Mesenchymal stem cell (in vitro differentiated cells and primary cell): ENCODE measurements around the gene ZNF236.

Experiments used
- DNase-seq: peaks from one replicate; pipeline ENCODE4 v3.0.0-alpha.2; 2013
- H2AFZ ChIP-seq: one replicate; pipeline ENCODE4 v1.6.1; 2013; ENCODE audit warnings: low read depth, mild to moderate bottlenecking, control low read depth, inconsistent platforms, low read length, moderate library complexity
- H2AK5ac ChIP-seq: 2 replicates; pipeline ENCODE4 v1.6.1; 2013; ENCODE audit warnings: low read length, moderate library complexity, mild to moderate bottlenecking, inconsistent platforms; ENCODE audit not compliant: severe bottlenecking
- H2BK120ac ChIP-seq: one replicate; pipeline ENCODE4 v1.6.1; 2013; ENCODE audit warnings: low read depth, mild to moderate bottlenecking, inconsistent platforms, low read length, moderate library complexity
- H2BK12ac ChIP-seq, 2 experiments: one replicate each; pipeline ENCODE4 v1.6.1; 2013; ENCODE audit warnings: inconsistent platforms in 2 of 2, low read length in 2 of 2, mild to moderate bottlenecking in 2 of 2, moderate library complexity in 2 of 2, control low read depth in 1 of 2
- H2BK15ac ChIP-seq: one replicate; pipeline ENCODE4 v1.6.1; 2013; ENCODE audit warnings: mild to moderate bottlenecking, low read depth, inconsistent platforms; ENCODE audit not compliant: poor library complexity, severe bottlenecking
- H2BK5ac ChIP-seq: 2 replicates; pipeline ENCODE4 v1.6.1; 2013; ENCODE audit warnings: low read depth, mild to moderate bottlenecking, low read length, control low read depth, inconsistent platforms; ENCODE audit not compliant: poor library complexity, severe bottlenecking
- H3K14ac ChIP-seq, 2 experiments: one replicate each; pipeline ENCODE4 v1.6.1; 2013; ENCODE audit warnings: inconsistent platforms in 2 of 2, low read length in 2 of 2, control low read depth in 1 of 2, mild to moderate bottlenecking in 1 of 2, moderate library complexity in 1 of 2
- H3K18ac ChIP-seq, 2 experiments: one replicate each; pipeline ENCODE4 v1.6.1; 2013; ENCODE audit warnings: inconsistent platforms in 2 of 2, low read length in 2 of 2, control low read depth in 1 of 2, low read depth in 1 of 2, mild to moderate bottlenecking in 1 of 2
- H3K23ac ChIP-seq, 2 experiments: one replicate each; pipeline ENCODE4 v1.6.1; 2013; ENCODE audit warnings: inconsistent platforms in 2 of 2, low read length in 2 of 2, mild to moderate bottlenecking in 2 of 2, moderate library complexity in 2 of 2, control low read depth in 1 of 2
- H3K27ac ChIP-seq: 2 replicates; pipeline ENCODE4 v1.5.1; 2013; ENCODE audit warnings: mild to moderate bottlenecking, moderate library complexity, low read length, control low read depth, inconsistent platforms; ENCODE audit not compliant: poor library complexity, severe bottlenecking
- H3K27me3 ChIP-seq, 2 experiments: 2 replicates each; pipeline versions ENCODE4 v1.6.1 to v1.7.0; 2013; ENCODE audit warnings: low read length in 2 of 2, mild to moderate bottlenecking in 2 of 2, moderate library complexity in 2 of 2, control low read depth in 1 of 2, inconsistent platforms in 1 of 2; ENCODE audit not compliant: control insufficient read depth in 1 of 2, insufficient read depth in 1 of 2
- H3K36me3 ChIP-seq, 2 experiments: 2 replicates each; pipeline versions ENCODE4 v1.6.1 to v1.7.0; 2013; ENCODE audit warnings: low read length in 2 of 2, control low read depth in 1 of 2, inconsistent platforms in 1 of 2, low read depth in 1 of 2, mild to moderate bottlenecking in 1 of 2; ENCODE audit not compliant: insufficient read depth in 2 of 2, control insufficient read depth in 1 of 2
- H3K4ac ChIP-seq, 2 experiments: one replicate each; pipeline ENCODE4 v1.6.1; 2013; ENCODE audit warnings: inconsistent platforms in 2 of 2, low read length in 2 of 2, mild to moderate bottlenecking in 2 of 2, moderate library complexity in 2 of 2, control low read depth in 1 of 2, low read depth in 1 of 2
- H3K4me1 ChIP-seq: 2 replicates; pipeline ENCODE4 v1.6.1; 2013; ENCODE audit warnings: low read depth, low read length, control low read depth; ENCODE audit not compliant: control insufficient read depth, insufficient read depth
- H3K4me2 ChIP-seq: 2 replicates; pipeline ENCODE4 v1.6.1; 2013; ENCODE audit warnings: low read length, mild to moderate bottlenecking, inconsistent platforms; ENCODE audit not compliant: poor library complexity, severe bottlenecking
- H3K4me3 ChIP-seq, 2 experiments: 2 replicates each; pipeline versions ENCODE4 v1.5.1 to v1.7.0; 2013; ENCODE audit warnings: low read length in 2 of 2, mild to moderate bottlenecking in 2 of 2, control low read depth in 1 of 2, low read depth in 1 of 2; ENCODE audit not compliant: insufficient read depth in 1 of 2
- H3K79me1 ChIP-seq: replicated peaks from 2 replicates; pipeline ENCODE4 v1.6.1; 2013; ENCODE audit warnings: mild to moderate bottlenecking, control low read depth, low read length, inconsistent platforms; ENCODE audit not compliant: poor library complexity, severe bottlenecking
- H3K9ac ChIP-seq: 2 replicates; pipeline ENCODE4 v1.7.0; 2013; ENCODE audit warnings: mild to moderate bottlenecking, low read length, moderate library complexity
- H3K9me3 ChIP-seq: 2 replicates; pipeline ENCODE4 v1.7.0; 2013; ENCODE audit warnings: mild to moderate bottlenecking, low read length; ENCODE audit not compliant: control insufficient read depth
- H4K8ac ChIP-seq: one replicate; pipeline ENCODE4 v1.6.1; 2013; ENCODE audit warnings: inconsistent platforms, mild to moderate bottlenecking, low read length, moderate library complexity
- H4K91ac ChIP-seq: one replicate; pipeline ENCODE4 v1.6.1; 2013; ENCODE audit warnings: mild to moderate bottlenecking, low read length, inconsistent platforms
- WGBS: methylation state at CpG from one replicate; pipeline ENCODE4 v1.1.7; 2013; ENCODE audit warnings: mixed read lengths; 5-methylcytosine and 5-hydroxymethylcytosine counted together

Gene ZNF236

DNA sequence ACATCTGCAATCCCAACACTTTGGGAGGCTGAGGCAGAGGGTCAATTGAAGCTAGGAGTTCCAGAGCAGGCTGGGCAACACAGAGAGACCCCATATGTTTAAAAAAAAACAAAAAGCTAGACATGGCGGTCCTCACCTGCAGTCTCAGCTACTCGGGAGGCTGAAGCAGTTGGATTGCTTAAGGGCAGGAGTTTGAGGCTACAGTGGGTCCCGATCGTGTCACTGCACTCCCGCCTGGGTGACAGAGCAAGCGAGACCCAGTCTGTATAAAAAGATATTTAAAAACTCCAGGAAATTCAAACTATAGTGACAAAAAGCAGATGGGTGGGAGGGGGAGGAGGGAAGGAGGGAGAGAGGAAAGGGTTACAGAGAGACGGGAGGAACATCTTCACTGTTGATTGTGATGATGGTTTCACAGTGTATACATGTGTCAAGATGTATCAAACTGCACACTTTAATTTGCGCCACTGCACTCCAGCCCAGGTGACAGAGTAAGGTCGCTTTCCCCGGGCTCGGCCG lies 942 bp upstream of the ZNF236 start:
- Histone ChIP-seq H2BK15ac (peak overlapping the region; percentile 96), H3K23ac (peak overlapping the region in 1 of 2 experiments; percentile 96), H3K4ac (peak overlapping the region; percentile 55 to 99), H3K18ac (peak overlapping the region; percentile 67 to 99), H4K91ac (no peak overlapping the region), H2BK12ac (peak overlapping the region in 1 of 2 experiments; percentile 24), H2BK5ac (no peak overlapping the region), H2BK120ac (no peak overlapping the region), H2AK5ac (no peak overlapping the region), H3K27ac (peak overlapping the region; percentile 41), H3K9ac (peak overlapping the region; percentile 99), H3K4me2 (peak overlapping the region; percentile 90), H3K4me3 (peak overlapping the region; percentile 97 to 98), H3K14ac (peak overlapping the region in 1 of 2 experiments; percentile 99), H3K27me3 (no peaks in the 10 kb centered on the region), H3K36me3 (peaks cover under 1 to 7% of the 10 kb centered on the region in 2 experiments), H3K79me1 (peaks cover 6% of the 10 kb centered on the region), H3K9me3 (no peaks in the 10 kb centered on the region), H4K8ac (peak overlapping the region; percentile 54), H2AFZ (peak overlapping the region; percentile 93), H3K4me1 (peaks cover 14% of the 10 kb centered on the region)
- WGBS, result 4% methylated on average over 11 of the region's 12 CpGs
- DNase-seq, result no peak

DNA sequence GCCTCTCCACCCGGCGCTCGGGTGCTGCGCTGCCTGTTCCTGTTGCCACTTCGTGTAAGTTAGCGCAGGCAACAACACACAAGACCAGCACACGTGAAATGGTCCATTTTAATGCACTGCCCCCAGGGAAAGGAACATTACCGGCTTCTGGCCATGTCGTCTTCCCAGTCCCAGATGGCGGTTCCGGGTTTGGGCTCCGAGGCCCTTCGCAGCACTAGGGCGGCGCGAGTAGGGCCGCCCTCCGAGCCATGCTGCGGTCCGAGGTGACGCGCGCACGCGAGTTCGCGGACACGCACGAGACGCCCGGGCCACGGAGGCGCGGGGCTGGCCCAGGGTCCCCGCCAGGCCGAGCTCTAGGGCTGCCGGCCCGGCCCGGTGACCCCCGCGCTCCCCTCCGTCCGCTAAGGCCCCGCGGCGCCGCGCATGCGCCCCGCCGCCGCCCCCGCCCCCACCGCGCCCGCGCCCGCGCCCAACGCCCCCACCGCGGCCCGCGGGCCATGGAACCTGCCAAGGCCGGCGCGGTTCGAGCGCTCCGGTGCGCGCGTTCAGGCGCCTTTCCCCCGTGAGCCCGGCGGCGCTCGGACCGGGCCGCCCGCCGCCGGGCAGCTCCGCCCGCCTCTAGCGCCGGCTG lies 367 bp upstream of the ZNF236 start:
- H3K36me3 ChIP-seq, result peaks cover 0 to 7% of the 10 kb centered on the region in 2 experiments
- peak overlapping the region; percentile 92 for H2BK5ac ChIP-seq
- peak overlapping the region; percentile 90 for H3K4me2 ChIP-seq
- no peaks in the 10 kb centered on the region for H3K27me3 ChIP-seq
- H3K27ac ChIP-seq, result peak overlapping the region; percentile 41
- DNase-seq, result peak; percentile 61
- peak overlapping the region in 1 of 2 experiments; percentile 24 for H2BK12ac ChIP-seq
- peak overlapping the region; percentile 99 for H3K9ac ChIP-seq
- H3K14ac ChIP-seq, result peak overlapping the region in 1 of 2 experiments; percentile 99
- peak overlapping the region; percentile 79 to 99 for H3K18ac ChIP-seq
- under 1% methylated on average over 38 of the region's 88 CpGs for WGBS
- H2AFZ ChIP-seq, result peak overlapping the region; percentile 93
- H3K23ac ChIP-seq, result peak overlapping the region in 1 of 2 experiments; percentile 96
- peak overlapping the region; percentile 97 to 98 for H3K4me3 ChIP-seq
- no peak overlapping the region for H2AK5ac ChIP-seq
- peaks cover 4% of the 10 kb centered on the region for H3K79me1 ChIP-seq
- peak overlapping the region; percentile 97 for H2BK120ac ChIP-seq
- peak overlapping the region; percentile 87 to 99 for H3K4ac ChIP-seq
- H3K4me1 ChIP-seq, result peaks cover 17% of the 10 kb centered on the region
- H4K91ac ChIP-seq, result peak overlapping the region; percentile 98
- H3K9me3 ChIP-seq, result no peaks in the 10 kb centered on the region
- peak overlapping the region; percentile 54 for H4K8ac ChIP-seq
- peak overlapping the region; percentile 96 for H2BK15ac ChIP-seq

DNA sequence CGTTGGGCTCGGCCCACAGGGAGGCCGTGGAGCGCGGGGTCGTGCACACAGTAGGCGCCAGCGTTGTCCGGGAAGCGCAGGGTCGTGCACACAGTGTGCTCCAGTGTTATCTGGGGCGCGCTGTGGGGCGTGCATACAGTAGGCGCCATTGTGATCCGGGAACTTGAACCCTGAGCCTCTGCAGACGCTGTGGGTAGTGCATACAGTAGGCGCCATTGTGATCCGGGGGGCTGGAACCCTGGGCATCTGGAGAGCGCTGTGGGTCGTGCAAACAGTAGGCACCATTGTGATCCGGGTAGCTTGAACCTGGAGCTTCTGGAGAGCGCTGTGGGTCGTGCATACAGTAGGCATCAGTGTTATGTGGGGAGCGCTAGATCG lies 793 bp downstream of the ZNF236 start:
- H2BK15ac ChIP-seq, result no peak overlapping the region
- H2BK12ac ChIP-seq, result no peak overlapping the region
- no peak overlapping the region for H3K23ac ChIP-seq
- peaks cover 2% of the 10 kb centered on the region for H3K79me1 ChIP-seq
- H2AFZ ChIP-seq, result peak overlapping the region; percentile 3
- H3K27me3 ChIP-seq, result no peaks in the 10 kb centered on the region
- H2AK5ac ChIP-seq, result no peak overlapping the region
- H3K4me2 ChIP-seq, result peak overlapping the region; percentile 76
- H4K8ac ChIP-seq, result peak overlapping the region; percentile 88
- peak overlapping the region; percentile 96 to 98 for H3K18ac ChIP-seq
- peak overlapping the region; percentile 93 for H4K91ac ChIP-seq
- peak overlapping the region; percentile 91 for H3K9ac ChIP-seq
- H3K4me3 ChIP-seq, result peak overlapping the region; percentile 92 to 97
- peaks cover 0 to 7% of the 10 kb centered on the region in 2 experiments for H3K36me3 ChIP-seq
- H3K27ac ChIP-seq, result no peak overlapping the region
- peak overlapping the region; percentile 69 to 97 for H3K4ac ChIP-seq
- no peaks in the 10 kb centered on the region for H3K9me3 ChIP-seq
- no peak overlapping the region for H2BK5ac ChIP-seq
- H3K4me1 ChIP-seq, result peaks cover 20% of the 10 kb centered on the region
- peak overlapping the region; percentile 50 for H2BK120ac ChIP-seq
- H3K14ac ChIP-seq, result peak overlapping the region in 1 of 2 experiments; percentile 86
- DNase-seq, result no peak
- 11% methylated on average over 26 of the region's 26 CpGs for WGBS

DNA sequence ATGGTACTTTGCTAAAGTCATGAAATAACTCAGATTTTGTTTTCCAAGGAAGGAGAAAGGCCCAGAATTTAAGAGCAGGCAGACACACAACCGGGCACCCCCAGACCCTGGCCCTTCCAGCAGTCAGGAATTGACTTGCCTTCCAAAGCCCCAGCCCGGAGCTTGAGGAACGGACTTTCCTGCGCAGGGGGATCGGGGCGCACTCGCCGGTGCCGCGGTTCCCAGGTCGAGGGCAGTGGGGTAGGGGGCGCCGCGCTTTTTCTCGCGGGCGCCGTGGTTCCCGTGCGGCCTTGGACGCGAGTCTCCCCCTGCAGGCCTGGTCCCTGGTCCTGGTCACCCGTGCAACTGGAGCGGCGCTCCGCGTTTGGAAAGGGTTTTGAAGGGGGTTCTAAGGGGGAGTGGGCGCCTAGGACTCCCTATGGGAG lies 1.2 kb downstream of the ZNF236 start:
- Histone ChIP-seq H4K91ac (no peak overlapping the region), H3K4me3 (peak overlapping the region; percentile 92 to 97), H3K4me2 (peak overlapping the region; percentile 76), H3K9me3 (no peaks in the 10 kb centered on the region), H3K79me1 (peaks cover 2% of the 10 kb centered on the region), H2BK12ac (no peak overlapping the region), H2BK5ac (no peak overlapping the region), H3K23ac (no peak overlapping the region), H3K27me3 (no peaks in the 10 kb centered on the region), H2BK15ac (no peak overlapping the region), H4K8ac (peak overlapping the region; percentile 81), H3K27ac (no peak overlapping the region), H3K4ac (peak overlapping the region; percentile 57 to 97), H3K14ac (no peak overlapping the region), H3K36me3 (peaks cover 0 to 7% of the 10 kb centered on the region in 2 experiments), H2AK5ac (no peak overlapping the region), H3K4me1 (peaks cover 24% of the 10 kb centered on the region), H3K9ac (peak overlapping the region; percentile 91), H2BK120ac (peak overlapping the region; percentile 50), H2AFZ (no peak overlapping the region), H3K18ac (peak overlapping the region; percentile 61 to 96)
- DNase-seq, result peak; percentile 58
- 26% methylated on average over 28 of the region's 28 CpGs for WGBS
